ENCODE data around the gene AGMAT.

- TF ChIP-seq, protein P1, sequence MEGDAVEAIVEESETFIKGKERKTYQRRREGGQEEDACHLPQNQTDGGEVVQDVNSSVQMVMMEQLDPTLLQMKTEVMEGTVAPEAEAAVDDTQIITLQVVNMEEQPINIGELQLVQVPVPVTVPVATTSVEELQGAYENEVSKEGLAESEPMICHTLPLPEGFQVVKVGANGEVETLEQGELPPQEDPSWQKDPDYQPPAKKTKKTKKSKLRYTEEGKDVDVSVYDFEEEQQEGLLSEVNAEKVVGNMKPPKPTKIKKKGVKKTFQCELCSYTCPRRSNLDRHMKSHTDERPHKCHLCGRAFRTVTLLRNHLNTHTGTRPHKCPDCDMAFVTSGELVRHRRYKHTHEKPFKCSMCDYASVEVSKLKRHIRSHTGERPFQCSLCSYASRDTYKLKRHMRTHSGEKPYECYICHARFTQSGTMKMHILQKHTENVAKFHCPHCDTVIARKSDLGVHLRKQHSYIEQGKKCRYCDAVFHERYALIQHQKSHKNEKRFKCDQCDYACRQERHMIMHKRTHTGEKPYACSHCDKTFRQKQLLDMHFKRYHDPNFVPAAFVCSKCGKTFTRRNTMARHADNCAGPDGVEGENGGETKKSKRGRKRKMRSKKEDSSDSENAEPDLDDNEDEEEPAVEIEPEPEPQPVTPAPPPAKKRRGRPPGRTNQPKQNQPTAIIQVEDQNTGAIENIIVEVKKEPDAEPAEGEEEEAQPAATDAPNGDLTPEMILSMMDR (IDR thresholded peaks at IDR 0.05): no peak
- TF ChIP-seq ZFX (IDR thresholded peaks at IDR 0.05; ENCODE audit: borderline replicate concordance): no peak
Observed at GRCh38 chr1:15625056-15625917, 40.4 kb upstream of the AGMAT start.
